HG03457 (cell line): Measurements from ENCODE around the gene PPM1E.
A peak's percentile ranks its signal among the peaks of the same experiment; 100 is the strongest.

Experiments
- ATAC-seq: cut with Tn5 transposase; IDR thresholded peaks from one replicate; pipeline ENCODE4 v1.9.1; 2021; ENCODE audit warnings: moderate number of reproducible peaks; ENCODE audit not compliant: unreplicated experiment

Gene PPM1E

GRCh38 chr17:58993311-58993710 is 237.7 kb downstream of the PPM1E start:
- no peak for ATAC-seq

GRCh38 chr17:58995247-58995940 is 239.7 kb downstream of the PPM1E start:
- no peak for ATAC-seq

- no peak for ATAC-seq
These were observed 241.3 kb downstream of the PPM1E start for GRCh38 chr17:58996968-58997367.

- ATAC-seq = no peak
These were observed 242.3 kb downstream of the PPM1E start for GRCh38 chr17:58997756-58998553.

- ATAC-seq = no peak
These were observed 243.2 kb downstream of the PPM1E start for GRCh38 chr17:58998871-58999270.

- no peak for ATAC-seq
These were observed 243.8 kb downstream of the PPM1E start for GRCh38 chr17:58999500-58999899.

GRCh38 chr17:59000022-59000421 is 244.4 kb downstream of the PPM1E start:
- ATAC-seq = no peak

- peak; percentile 85 for ATAC-seq
These were observed 245.6 kb downstream of the PPM1E start for GRCh38 chr17:59001158-59001814.

GRCh38 chr17:59002126-59002525 is 246.5 kb downstream of the PPM1E start:
- ATAC-seq = no peak

GRCh38 chr17:59002848-59003247 is 247.2 kb downstream of the PPM1E start:
- no peak for ATAC-seq

GRCh38 chr17:59003860-59004259 is 248.2 kb downstream of the PPM1E start:
- no peak for ATAC-seq

GRCh38 chr17:59004338-59005111 is 248.9 kb downstream of the PPM1E start:
- no peak for ATAC-seq

- ATAC-seq = no peak
These were observed 252.3 kb downstream of the PPM1E start for GRCh38 chr17:59007995-59008394.

- no peak for ATAC-seq
These were observed 253.1 kb downstream of the PPM1E start for GRCh38 chr17:59008737-59009136.

GRCh38 chr17:59010026-59010425 is 254.4 kb downstream of the PPM1E start:
- no peak for ATAC-seq

GRCh38 chr17:59011975-59012374 is 256.3 kb downstream of the PPM1E start:
- ATAC-seq = no peak

- ATAC-seq = no peak
These were observed 262.4 kb downstream of the PPM1E start for GRCh38 chr17:59018019-59018418.

GRCh38 chr17:59024916-59025315 is 269.3 kb downstream of the PPM1E start:
- ATAC-seq = no peak

- no peak for ATAC-seq
These were observed 270.7 kb downstream of the PPM1E start for GRCh38 chr17:59026176-59026939.

GRCh38 chr17:59027750-59028149 is 272.1 kb downstream of the PPM1E start:
- no peak for ATAC-seq
